IPS-18c (cell line): ENCODE measurements around the gene DGKH.
"Not testable (repeated sequence)": the region's sequence is repeated elsewhere in the genome, so short reads cannot be mapped to it uniquely, and the experiment has no call there.

Experiments used
- H3K4me3 ChIP-seq: 2 replicates; pipeline ENCODE4 v1.7.0; 2013; ENCODE audit warnings: low read depth, mild to moderate bottlenecking, low read length, moderate library complexity; ENCODE audit not compliant: insufficient read depth
- H3K9me3 ChIP-seq: one replicate; pipeline ENCODE4 v1.6.1; 2013; ENCODE audit warnings: mild to moderate bottlenecking, low read length, moderate library complexity; ENCODE audit not compliant: control insufficient read depth, insufficient read depth

Gene DGKH

DNA sequence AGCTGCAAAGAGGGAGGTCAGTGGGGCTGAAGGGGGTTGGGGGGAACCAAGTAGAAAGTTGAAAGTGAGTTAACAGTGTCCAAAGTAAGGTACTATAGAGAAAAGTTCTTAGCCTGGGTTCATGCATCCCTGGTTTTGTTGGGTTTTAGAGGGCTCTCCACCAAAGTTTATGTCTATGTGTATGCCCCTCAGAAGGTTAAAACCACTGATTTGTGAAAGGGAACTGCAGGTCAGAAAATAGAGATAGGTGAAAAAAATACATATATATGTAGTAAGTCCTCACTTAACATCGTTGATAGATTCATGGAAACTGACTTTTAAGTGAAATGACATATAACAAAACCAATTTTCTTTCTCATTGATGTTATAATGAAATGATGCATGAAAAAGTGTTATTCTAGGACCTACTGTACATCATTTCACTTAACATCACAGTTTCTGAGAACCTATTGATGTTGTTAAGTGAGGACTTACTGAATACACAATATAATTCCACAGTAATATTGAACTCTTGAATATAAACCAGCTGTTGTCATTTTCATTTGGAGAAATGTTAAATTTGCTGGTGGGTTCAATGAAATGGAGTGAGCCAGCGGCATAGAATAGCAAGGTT lies 9.6 kb downstream of the DGKH start:
- no peak overlapping the region for H3K4me3 ChIP-seq
- H3K9me3 ChIP-seq: no peaks in the 10 kb centered on the region

DNA sequence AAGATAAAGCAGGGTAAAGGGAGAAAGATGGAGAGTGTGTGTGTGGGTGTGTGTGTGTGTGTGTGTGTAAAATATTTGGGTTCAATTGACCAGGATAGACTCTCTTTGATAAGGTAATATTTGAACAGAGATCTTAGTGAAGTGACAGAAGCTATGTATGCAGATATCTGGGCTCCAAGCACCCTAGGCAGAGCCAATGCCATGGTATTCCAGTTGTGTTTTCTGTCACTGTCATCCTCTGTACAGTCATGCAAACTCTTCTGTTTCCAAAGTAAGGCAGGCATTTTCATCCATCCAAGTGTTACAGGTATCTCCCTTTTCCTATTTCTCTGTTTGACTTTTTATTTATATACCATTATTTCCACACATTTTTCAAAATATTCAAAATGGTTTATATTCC lies 13.5 kb downstream of the DGKH start:
- Histone ChIP-seq H3K9me3 (no peaks in the 10 kb centered on the region), H3K4me3 (no peak overlapping the region)

DNA sequence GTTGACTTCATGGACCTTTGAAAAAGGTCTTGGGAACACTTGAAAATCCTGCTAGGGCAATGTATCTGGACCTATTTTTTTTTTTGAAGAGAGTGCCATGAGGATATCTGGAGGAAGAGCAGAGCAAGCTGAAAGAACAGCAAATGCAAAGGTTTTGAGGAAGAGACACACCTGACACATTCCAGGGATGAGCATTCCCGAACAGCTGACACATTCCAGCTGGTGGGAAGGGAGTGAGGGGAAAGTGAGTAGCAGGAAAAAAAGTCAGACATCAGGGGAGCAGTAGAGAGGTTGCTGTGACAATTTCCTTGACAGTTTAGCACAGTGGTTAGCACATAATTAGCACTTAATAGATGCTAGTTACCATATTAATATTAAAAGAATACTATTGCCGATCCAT lies 14.7 kb downstream of the DGKH start:
- no peak overlapping the region for H3K4me3 ChIP-seq
- no peaks in the 10 kb centered on the region for H3K9me3 ChIP-seq

DNA sequence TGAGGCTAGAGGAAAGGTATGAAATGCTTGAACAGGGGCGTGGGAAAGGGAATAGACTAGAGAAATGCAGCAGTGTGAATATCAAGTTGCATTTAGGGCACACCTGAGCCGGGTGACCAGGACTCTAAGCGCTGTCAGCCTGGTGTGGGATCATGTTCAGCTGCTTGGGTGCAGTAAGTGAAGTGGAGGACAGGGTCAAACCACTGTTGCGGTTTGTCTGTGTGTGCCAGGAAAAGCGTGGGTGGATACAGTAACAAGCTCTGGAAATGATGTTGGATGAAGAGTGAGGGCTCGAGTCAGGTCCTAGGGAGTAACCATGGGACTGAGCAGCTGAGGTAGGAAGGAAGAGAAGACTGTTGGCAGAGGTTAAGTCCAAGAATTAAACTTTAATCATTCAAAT lies 15.8 kb downstream of the DGKH start:
- peaks cover 2% of the 10 kb centered on the region for H3K9me3 ChIP-seq
- H3K4me3 ChIP-seq: no peak overlapping the region

DNA sequence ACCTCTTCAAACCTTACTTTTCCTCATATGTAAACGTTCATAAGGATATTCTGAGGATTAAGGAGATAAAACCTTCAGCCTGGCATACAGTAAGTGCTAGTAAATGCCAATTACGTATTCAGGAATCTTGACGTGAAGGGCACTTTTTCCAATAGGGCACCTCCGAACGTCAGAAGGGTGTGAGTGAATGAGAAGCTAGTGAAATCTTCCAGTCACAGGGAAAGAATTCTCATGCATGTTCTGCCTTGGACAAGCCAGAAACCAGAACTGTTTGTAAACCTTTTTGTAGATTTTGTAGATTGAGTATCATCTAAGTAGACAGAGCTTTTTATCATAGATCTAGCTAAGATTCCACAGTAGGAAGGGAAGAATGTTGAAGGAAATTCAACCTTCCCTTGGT lies 16.5 kb downstream of the DGKH start:
- H3K9me3 ChIP-seq: peaks cover 2% of the 10 kb centered on the region
- no peak overlapping the region for H3K4me3 ChIP-seq

DNA sequence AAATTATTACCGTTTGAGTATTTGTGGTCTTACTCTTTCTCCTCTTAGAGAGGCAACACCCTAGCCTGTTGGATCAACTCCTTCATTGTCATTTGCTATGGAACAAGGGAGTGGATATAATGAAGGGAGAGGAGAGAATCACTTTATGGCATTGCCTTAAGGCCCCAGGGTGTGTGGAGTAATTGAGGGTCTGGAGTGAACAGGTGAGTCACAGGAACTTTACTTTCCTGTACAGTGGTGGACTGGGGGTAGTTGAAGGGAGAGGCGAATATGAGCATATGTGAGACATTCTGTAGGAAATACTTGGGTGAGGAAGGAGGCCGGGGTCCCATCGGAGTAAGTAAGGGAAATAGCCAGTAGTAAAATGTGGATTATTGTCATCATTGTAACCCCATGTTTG lies 17.0 kb downstream of the DGKH start:
- H3K9me3 ChIP-seq: peaks cover 2% of the 10 kb centered on the region
- H3K4me3 ChIP-seq: no peak overlapping the region

DNA sequence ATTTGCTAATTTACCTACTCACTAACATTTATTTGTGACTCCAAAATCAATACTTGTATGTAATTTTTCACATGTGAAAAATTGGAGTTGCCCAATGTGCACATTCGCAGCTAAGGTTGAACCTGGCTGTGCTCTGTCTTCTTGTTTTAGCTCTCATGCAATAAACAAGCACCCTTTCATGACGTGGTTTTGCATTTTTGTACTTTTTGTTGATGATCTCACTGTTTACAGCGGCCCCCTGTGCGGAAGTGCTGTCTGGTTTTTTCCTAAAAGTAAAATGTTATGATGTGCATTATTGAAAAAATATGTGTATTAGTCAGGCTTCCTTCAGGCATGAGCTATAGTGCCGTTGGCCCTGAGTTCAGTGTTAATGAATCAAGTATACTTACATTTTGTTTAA lies 18.1 kb downstream of the DGKH start:
- Histone ChIP-seq H3K9me3 (peaks cover 2% of the 10 kb centered on the region), H3K4me3 (no peak overlapping the region)

DNA sequence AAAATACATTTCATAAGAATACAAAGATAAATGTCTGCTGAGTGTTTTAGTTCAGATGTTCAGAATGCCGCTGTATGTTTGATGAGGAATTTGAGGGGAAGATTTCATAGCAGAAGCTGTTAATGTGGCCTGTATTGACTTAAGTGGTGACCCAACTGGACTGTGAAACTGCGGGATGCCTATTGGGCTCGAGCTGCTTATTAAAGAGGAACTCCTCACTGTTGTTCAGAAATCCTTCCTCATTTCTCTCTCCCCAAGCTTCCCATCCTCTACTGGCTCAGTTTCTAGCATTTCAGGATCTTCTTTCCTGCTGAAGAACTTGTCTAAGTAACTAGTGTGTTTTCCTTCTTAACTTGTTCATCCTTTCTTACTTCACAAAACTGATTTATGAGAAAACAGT lies 20.4 kb downstream of the DGKH start:
- Histone ChIP-seq H3K4me3 (no peak overlapping the region), H3K9me3 (peaks cover 2% of the 10 kb centered on the region)

DNA sequence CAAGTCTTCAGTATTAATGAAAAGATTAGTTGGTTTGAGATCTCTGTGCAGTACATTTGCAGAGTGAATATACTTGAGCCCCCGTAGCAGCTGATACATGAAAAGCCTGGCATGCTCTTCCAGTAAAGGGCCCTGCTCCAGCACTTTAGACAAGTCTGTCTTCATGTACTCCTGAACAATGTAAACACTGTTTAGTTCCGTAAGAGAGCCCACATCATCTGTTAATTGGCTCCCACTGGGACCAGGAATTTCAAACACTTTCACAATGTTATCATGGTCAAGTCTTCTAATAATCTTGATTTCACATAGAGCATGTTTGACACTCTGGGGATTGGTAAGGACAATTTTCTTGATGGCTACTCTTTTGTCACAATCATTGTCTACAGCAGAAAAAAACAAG lies 22.2 kb downstream of the DGKH start:
- not testable (repeated sequence) for H3K9me3 ChIP-seq, H3K4me3 ChIP-seq

DNA sequence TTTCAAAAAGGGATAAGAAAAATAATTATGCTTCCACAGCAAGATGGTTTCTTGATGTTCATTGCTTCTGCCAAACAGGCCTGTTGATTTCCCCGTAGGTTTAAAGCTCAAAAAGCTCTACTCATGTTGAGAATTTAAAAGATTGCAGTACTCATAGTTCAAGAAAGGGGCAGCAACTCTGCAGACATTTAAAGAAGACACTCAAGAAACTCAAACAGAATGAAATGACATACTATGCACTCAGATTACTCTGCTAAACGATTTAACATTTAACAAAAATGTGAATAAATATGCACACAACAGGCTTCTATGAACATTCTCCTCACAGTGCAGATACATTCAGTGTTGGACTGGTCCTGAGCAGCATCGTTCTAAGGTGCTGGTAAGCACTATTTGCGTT lies 22.7 kb downstream of the DGKH start:
- H3K4me3 ChIP-seq, H3K9me3 ChIP-seq: not testable (repeated sequence)

DNA sequence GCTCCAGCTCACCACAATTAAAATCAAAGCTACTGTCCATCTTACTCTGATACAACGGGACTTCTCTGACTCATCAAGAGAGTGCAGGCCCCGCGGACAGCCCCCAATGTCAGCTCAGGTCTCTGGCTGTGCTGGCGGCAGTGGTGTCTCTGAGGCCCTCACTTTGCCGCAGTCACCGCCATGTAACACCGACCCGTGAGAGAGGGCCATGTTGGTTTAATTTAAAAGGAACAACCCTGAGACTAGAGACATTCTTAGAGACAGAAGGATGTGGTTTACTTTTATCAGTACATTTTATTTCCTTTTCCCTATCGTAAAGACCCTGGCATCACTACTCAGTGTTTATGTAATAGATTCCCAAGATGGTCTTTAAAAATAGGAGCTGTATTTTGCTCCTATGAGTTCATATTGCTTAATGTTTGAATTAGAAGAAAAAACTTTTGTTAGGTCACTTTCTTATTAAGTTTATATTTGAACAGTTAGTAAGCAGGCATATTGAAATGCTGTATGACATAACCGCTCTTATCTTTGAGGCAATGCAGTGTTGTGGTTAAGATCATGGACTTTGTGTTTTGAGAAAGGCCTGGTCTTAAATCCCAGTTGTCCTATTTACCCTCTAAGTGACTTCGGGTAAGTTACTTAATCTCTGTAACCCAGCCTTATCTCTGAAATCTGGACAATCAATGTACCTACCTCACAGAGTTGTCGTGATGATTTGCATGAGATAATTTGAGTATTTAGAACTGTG lies 23.4 kb downstream of the DGKH start:
- Histone ChIP-seq H3K4me3 (no peak overlapping the region), H3K9me3 (peaks cover 2% of the 10 kb centered on the region)

DNA sequence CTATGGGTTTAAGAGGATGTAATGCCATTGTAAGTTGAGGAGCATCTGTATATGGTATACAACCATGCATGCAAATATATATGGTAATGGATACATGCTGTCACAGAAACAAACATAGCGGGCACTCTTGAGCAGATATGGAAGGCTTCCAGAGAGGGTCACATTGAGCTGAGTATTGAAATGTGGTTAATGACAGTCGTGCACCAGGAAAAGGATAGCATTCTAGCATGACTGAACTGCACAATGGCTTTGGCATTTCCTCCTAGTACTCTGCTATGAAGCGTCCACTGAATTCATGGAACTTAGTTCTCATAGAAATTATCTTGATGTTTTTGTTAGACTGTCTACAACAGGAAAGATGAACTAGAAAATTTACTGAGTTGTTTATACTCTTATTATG lies 25.2 kb downstream of the DGKH start:
- peaks cover 2% of the 10 kb centered on the region for H3K9me3 ChIP-seq

DNA sequence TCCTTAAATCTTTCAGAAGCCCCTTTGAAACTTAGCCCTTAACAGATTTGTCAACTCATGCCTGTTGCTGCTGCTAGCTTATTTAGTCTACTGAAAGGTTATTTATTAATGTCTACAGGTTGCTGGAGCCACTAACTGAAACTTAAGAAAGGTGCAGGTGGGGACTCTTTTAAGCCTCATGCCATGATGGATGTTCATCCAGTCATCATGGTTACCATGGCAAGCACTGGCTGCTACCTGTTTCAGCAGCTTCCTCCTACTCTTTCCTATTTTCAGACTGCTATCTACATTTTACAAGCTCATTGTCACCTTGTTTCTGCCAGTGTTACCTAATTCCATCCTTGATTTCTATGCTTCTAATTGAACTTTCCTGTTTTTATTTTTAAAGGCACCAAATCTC lies 27.1 kb downstream of the DGKH start:
- Histone ChIP-seq H3K4me3 (no peak overlapping the region), H3K9me3 (no peaks in the 10 kb centered on the region)

More for the DNA sequence above, 25.2 kb downstream of the DGKH start:
- no peak overlapping the region for H3K4me3 ChIP-seq

DNA sequence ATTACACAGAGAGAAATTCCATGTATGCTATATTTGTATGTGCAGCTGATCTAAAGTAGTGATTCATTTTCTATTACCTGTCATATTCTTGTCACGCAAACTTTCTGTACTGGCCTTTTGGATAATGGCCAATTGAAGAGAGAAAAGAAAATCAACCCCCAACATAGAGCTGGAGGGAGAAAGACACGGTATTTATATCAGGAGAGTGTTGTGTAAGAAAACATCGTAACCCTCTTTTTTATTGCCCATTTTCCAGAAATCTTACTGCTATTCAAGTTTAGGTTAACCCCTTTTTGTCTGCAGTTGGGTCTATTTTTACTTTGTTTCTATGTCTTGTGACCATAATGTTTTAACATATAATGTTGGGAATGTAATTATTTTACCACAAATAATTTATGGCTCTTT lies 27.9 kb downstream of the DGKH start:
- H3K4me3 ChIP-seq: no peak overlapping the region

DNA sequence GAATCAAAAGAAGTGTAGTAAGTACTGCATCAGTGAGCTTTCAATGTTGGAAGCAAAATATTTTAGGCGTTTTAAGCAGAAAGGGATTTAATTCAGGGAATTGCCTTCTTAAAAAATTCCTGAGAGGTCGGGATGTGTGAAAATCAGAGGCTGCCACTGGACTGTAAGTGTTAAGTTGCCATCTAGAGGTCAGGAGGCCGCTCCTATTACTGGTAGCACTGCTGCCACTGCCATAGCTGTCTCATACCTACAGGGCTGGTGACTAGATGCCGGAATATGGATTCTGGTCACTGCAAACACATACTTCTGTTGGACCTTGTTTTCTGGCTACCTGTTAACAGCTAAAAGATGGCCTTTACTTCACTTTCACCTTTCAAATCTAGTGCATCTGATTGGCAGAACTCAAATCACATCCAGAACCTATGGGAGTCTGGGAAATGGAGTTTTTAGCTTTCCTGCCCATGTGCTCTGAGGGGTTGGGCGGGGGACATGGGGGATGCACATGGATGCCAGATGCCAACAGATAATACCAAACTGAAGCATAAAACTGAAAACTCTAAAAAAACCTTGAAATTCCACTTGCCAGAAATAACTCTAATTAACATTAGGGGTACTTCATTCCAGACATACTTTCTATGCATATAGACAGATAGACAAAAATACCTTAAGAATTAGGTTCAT lies 29.8 kb downstream of the DGKH start:
- Histone ChIP-seq H3K4me3 (no peak overlapping the region), H3K9me3 (no peaks in the 10 kb centered on the region)

More for the DNA sequence above, 27.9 kb downstream of the DGKH start:
- H3K9me3 ChIP-seq: no peaks in the 10 kb centered on the region

DNA sequence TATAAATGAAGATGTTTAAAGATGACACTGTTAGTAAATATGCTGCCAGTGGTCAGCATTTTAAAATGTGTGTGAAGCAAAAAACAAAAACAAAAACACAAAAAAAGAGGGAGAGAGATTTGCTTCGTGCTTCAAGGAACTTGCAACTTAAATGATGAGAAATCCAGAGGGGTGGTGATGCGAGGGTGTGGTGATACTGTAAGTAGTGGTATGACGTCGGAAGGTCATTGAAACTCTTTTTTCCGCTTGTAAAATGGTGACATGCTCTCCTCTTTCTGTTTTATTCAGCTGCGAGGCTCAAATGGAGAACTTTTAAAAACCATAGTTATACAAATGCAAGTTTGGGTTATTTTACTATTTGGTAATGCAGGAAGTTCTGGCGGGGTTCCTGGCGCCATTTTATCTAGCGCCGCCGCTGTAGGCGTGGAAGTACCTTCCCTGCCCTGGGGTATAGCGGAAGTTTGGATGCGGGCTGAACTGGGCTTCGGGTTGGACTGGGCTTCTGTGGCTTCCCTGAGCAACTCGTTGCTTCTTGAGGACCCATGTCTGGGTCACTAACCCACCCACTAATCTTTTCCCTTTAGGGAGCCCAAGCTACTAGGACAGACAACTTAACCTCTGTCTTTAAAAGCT lies 34.8 kb downstream of the DGKH start:
- Histone ChIP-seq H3K4me3 (no peak overlapping the region), H3K9me3 (no peaks in the 10 kb centered on the region)

DNA sequence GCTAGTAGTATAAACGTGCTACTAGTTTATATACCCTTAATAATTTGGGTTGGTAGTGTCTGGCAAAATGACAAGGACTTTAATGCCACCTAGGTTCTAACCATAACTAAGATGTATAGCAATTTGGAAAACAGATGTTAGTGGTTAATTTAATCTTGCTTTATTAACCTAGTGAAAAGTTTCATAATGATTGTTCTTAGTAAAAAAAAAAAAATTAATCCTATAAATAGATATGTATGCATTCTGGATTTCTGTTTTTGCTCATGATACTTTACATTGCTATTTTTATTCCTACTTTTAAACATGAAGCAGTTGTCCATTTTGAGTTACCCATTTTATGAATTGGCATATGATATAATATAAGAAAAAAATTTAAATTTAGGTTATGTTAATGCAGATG lies 36.3 kb downstream of the DGKH start:
- Histone ChIP-seq H3K4me3 (no peak overlapping the region), H3K9me3 (peaks cover 2% of the 10 kb centered on the region)

DNA sequence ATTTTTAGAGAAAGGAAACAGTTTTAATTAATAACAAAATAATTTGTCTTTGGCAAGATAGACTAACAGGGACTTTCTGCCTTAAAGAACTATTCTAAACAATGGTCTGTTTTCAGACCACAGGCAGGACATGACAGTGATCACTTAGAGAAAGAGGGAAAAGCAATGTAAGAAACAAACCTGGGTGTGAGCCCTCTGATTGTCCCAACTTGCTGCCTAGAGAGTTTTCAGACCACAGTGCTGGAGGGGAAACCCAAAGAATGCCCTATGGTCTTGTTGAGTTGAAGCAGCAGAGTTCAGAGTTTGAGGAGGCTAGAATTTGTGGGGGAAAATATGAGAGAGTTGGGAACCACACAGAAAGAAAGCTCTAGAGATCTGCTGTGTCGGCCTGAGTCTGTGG lies 38.1 kb downstream of the DGKH start:
- H3K9me3 ChIP-seq: peaks cover 2% of the 10 kb centered on the region
- no peak overlapping the region for H3K4me3 ChIP-seq
